HG03442 (cell line): Measurements from ENCODE around the gene HTR1D.

ENCODE experiments used
- ATAC-seq: cut with Tn5 transposase; IDR thresholded peaks from one replicate; pipeline ENCODE4 v1.9.1; 2021; ENCODE audit warnings: mild to moderate bottlenecking, moderate library complexity; ENCODE audit not compliant: unreplicated experiment

The HTR1D gene

GRCh38 chr1:23187637-23188036 is 29.7 kb downstream of the HTR1D start:
- ATAC-seq, result no peak

- ATAC-seq, result no peak
Measured at GRCh38 chr1:23185381-23185780, 31.9 kb downstream of the HTR1D start.

- ATAC-seq, result no peak
Measured at GRCh38 chr1:23184212-23184934, 32.9 kb downstream of the HTR1D start.

- no peak for ATAC-seq
Measured at GRCh38 chr1:23179862-23180261, 37.4 kb downstream of the HTR1D start.

- no peak for ATAC-seq
Measured at GRCh38 chr1:23178950-23179349, 38.4 kb downstream of the HTR1D start.

GRCh38 chr1:23178414-23178813 is 38.9 kb downstream of the HTR1D start:
- no peak for ATAC-seq

- ATAC-seq, result no peak
Measured at GRCh38 chr1:23177438-23178380, 39.6 kb downstream of the HTR1D start.

- ATAC-seq, result no peak
Measured at GRCh38 chr1:23177031-23177430, 40.3 kb downstream of the HTR1D start.

- ATAC-seq, result no peak
Measured at GRCh38 chr1:23174426-23175110, 42.7 kb downstream of the HTR1D start.

GRCh38 chr1:23171181-23171755 is 46.0 kb downstream of the HTR1D start:
- no peak for ATAC-seq

- ATAC-seq, result no peak
Measured at GRCh38 chr1:23169727-23170335, 47.5 kb downstream of the HTR1D start.

- no peak for ATAC-seq
Measured at GRCh38 chr1:23169195-23169575, 48.1 kb downstream of the HTR1D start.

GRCh38 chr1:23168445-23169194 is 48.7 kb downstream of the HTR1D start, which contains the start of gene LUZP1:
LUZP1 (minus strand) TSS chr1:23168856.
- ATAC-seq, result peak; percentile 64

- ATAC-seq, result no peak
Measured at GRCh38 chr1:23168079-23168444, 49.2 kb downstream of the HTR1D start.

- no peak for ATAC-seq
Measured at GRCh38 chr1:23167353-23168078, 49.8 kb downstream of the HTR1D start.

GRCh38 chr1:23166854-23167253 is 50.4 kb downstream of the HTR1D start:
- ATAC-seq, result no peak

GRCh38 chr1:23163395-23163794 is 53.9 kb downstream of the HTR1D start:
- no peak for ATAC-seq

- no peak for ATAC-seq
Measured at GRCh38 chr1:23159963-23160877, 57.1 kb downstream of the HTR1D start.
